Fibroblast of pulmonary artery (primary cell): Measurements from ENCODE around the gene MS4A10.

ENCODE experiments used
- DNase-seq: peaks from one replicate; pipeline ENCODE4 v3.0.0-alpha.2; 2010; ENCODE audit warnings: low read depth
- H3K4me3 ChIP-seq: replicated peaks from 2 replicates; pipeline ENCODE4 v1.5.1; 2011; ENCODE audit warnings: low read depth, mild to moderate bottlenecking, control low read depth, low read length, moderate library complexity
- CTCF ChIP-seq: IDR thresholded peaks from 2 replicates; pipeline ENCODE4 v1.5.1; 2011; ENCODE audit warnings: mild to moderate bottlenecking, control low read depth, low read length, inconsistent platforms; ENCODE audit errors: missing control alignments

Gene MS4A10

GRCh38 chr11:60836866-60837515, 51.9 kb downstream of the MS4A10 start:
- H3K4me3 ChIP-seq: no peak overlapping the region
- no peak for DNase-seq
- TF ChIP-seq CTCF: no peak

GRCh38 chr11:60838132-60838531, 53.0 kb downstream of the MS4A10 start:
- TF ChIP-seq CTCF: peak; percentile 46
- DNase-seq: peak; percentile 45

GRCh38 chr11:60840470-60841430, 55.6 kb downstream of the MS4A10 start:
- no peak overlapping the region for H3K4me3 ChIP-seq

More at GRCh38 chr11:60838132-60838531, 53.0 kb downstream of the MS4A10 start:
- H3K4me3 ChIP-seq: no peak overlapping the region

GRCh38 chr11:60841797-60842667, 56.9 kb downstream of the MS4A10 start, which contains the start of gene CCDC86:
Gene CCDC86, plus strand, starts transcription at chr11:60842113. Its CDS starts 12 bp downstream, at chr11:60842125.
- TF ChIP-seq CTCF: no peak
- peak; percentile 98 for DNase-seq
- H3K4me3 ChIP-seq: peak within 1 kb of the TSS; percentile 95

More at GRCh38 chr11:60840470-60841430, 55.6 kb downstream of the MS4A10 start:
- peak; percentile 94 for DNase-seq
- TF ChIP-seq CTCF: no peak

- TF ChIP-seq CTCF: no peak
- H3K4me3 ChIP-seq: peak overlapping the region; percentile 95
- no peak for DNase-seq
Observed at GRCh38 chr11:60842668-60843600, 57.8 kb downstream of the MS4A10 start.
